ENCODE data around the gene SGCD.

DNA sequence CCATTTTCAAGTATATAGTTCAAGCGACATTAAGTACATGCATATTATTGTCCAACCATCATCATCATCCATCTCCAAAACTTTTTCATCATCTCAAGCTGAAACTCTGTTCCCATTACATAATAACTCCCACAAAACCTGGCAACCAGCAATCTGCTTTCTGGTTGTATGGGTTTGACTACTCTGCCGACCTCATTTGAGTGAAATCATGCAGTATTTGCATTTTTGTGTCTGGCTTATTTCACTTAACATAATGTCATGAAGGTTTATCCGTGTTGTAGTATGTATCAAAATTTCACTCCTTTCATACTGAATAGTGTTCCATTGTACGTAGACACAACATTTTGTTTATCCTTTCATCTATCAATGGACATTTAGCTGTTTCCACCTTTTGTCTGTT lies 74.8 kb downstream of the SGCD start:
- TF ChIP-seq YY1 (IDR thresholded peaks at IDR 0.05; ENCODE audit: extremely low read depth, insufficient replicate concordance, low read depth, low read length), result no peak
- no peak for TF ChIP-seq POLR2AphosphoS5 (IDR thresholded peaks at IDR 0.05; ENCODE audit: low read depth, low read length)
- TF ChIP-seq, protein P1, sequence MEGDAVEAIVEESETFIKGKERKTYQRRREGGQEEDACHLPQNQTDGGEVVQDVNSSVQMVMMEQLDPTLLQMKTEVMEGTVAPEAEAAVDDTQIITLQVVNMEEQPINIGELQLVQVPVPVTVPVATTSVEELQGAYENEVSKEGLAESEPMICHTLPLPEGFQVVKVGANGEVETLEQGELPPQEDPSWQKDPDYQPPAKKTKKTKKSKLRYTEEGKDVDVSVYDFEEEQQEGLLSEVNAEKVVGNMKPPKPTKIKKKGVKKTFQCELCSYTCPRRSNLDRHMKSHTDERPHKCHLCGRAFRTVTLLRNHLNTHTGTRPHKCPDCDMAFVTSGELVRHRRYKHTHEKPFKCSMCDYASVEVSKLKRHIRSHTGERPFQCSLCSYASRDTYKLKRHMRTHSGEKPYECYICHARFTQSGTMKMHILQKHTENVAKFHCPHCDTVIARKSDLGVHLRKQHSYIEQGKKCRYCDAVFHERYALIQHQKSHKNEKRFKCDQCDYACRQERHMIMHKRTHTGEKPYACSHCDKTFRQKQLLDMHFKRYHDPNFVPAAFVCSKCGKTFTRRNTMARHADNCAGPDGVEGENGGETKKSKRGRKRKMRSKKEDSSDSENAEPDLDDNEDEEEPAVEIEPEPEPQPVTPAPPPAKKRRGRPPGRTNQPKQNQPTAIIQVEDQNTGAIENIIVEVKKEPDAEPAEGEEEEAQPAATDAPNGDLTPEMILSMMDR (IDR thresholded peaks at IDR 0.05 in 2 of 3, conservative IDR thresholded peaks at IDR 0.05 in 1 of 3; ENCODE audit: borderline replicate concordance in 1 of 3, insufficient read depth in 1 of 3, low read depth in 2 of 3, low read length in 2 of 3), result no peak
- TF ChIP-seq, protein P2, sequence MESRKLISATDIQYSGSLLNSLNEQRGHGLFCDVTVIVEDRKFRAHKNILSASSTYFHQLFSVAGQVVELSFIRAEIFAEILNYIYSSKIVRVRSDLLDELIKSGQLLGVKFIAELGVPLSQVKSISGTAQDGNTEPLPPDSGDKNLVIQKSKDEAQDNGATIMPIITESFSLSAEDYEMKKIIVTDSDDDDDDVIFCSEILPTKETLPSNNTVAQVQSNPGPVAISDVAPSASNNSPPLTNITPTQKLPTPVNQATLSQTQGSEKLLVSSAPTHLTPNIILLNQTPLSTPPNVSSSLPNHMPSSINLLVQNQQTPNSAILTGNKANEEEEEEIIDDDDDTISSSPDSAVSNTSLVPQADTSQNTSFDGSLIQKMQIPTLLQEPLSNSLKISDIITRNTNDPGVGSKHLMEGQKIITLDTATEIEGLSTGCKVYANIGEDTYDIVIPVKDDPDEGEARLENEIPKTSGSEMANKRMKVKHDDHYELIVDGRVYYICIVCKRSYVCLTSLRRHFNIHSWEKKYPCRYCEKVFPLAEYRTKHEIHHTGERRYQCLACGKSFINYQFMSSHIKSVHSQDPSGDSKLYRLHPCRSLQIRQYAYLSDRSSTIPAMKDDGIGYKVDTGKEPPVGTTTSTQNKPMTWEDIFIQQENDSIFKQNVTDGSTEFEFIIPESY (IDR thresholded peaks at IDR 0.05; ENCODE audit: extremely low read depth, insufficient replicate concordance, low read length), result no peak
- TF ChIP-seq JUND (IDR thresholded peaks at IDR 0.05), result no peak

Measured in HCT116 (cell line).